Measurements from ENCODE around the gene SECTM1.
A peak's percentile ranks its signal among the peaks of the same experiment; 100 is the strongest.

SECTM1 gene

DNA sequence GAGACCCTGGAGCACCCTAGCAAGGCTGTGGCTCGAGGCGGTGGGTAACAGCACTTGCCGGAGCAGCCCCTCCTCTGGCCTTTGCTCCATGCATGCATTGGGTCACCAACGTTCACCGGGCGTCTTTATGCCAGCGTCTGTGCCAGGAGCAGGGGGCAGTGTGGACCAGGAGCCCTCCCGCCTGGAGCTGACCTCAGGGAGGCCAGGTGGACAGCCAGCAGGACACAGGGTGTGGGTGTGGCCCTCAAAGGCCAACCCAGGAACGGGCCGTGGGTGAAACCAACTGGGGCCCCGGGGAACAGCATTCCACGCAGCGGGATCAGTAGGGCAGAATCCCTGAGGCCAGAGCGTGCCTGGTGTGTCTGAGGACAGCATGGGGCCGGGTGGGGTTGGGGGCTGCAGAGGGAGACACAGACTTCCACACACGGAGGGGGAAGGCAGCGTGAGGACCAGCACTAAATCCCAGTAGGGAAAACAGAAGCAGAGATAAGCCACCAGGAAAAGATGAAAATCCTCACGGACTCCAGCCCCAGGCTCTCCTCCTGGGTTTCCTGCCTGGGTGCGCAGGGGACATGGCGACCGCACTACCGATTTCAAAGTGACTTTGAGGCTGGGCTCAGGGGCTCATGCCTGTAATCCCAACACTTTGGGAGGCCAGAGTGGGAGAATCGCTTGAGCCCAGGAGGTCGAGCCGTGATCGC lies 13.3 kb downstream of the SECTM1 start:
- peak overlapping the region; percentile 57 for H3K4me3 Mint-ChIP-seq
- H3K36me3 Mint-ChIP-seq (ENCODE audit: low read depth), result peaks cover 8% of the 10 kb centered on the region
- H3K27ac Mint-ChIP-seq, result peak overlapping the region; percentile 71
- no peaks in the 10 kb centered on the region for H3K27me3 Mint-ChIP-seq (ENCODE audit: low read depth)
- H3K4me1 Mint-ChIP-seq (ENCODE audit: low read depth), result peaks cover 19% of the 10 kb centered on the region
- H3K9me3 Mint-ChIP-seq, result no peaks in the 10 kb centered on the region

GRCh38 chr17:82319619-82320062 lies 13.9 kb downstream of the SECTM1 start:
- no peaks in the 10 kb centered on the region for H3K9me3 Mint-ChIP-seq
- H3K4me3 Mint-ChIP-seq, result no peak overlapping the region
- H3K27ac Mint-ChIP-seq, result no peak overlapping the region
- peaks cover 8% of the 10 kb centered on the region for H3K36me3 Mint-ChIP-seq (ENCODE audit: low read depth)
- peaks cover 14% of the 10 kb centered on the region for H3K4me1 Mint-ChIP-seq (ENCODE audit: low read depth)
- no peaks in the 10 kb centered on the region for H3K27me3 Mint-ChIP-seq (ENCODE audit: low read depth)

DNA sequence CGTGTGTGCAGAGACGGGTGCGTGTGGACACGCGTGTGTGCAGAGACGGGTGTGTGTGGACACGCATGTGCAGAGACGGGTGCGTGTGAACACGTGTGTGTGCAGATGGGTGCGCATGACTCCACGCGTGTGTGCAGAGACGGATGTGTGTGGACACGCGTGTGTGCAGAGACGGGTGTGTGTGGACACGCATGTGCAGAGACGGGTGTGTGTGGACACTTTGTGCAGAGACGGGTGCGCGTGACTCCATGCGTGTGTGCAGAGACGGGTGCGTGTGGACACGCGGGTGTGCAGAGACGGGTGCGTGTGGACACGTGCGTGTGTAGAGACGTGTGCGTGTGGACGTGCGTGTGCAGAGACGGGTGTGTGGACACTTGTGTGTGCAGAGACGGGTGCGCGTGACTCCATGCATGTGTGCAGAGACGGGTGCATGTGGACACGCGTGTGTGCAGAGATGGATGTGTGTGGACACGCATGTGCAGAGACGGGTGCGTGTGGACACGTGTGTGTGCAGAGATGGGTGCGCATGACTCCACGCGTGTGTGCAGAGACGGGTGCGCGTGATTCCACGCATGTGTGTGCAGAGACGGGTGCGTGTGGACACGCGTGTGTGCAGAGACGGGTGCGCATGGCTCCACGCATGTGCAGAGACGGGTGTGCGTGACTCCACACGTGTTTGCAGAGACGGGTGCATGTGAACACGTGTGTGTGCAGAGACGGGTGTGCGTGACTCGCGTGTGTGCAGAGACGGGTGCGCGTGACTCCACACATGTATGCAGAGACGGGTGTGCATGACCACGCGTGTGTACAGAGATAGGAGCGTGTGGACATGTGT lies 14.6 kb downstream of the SECTM1 start:
- no peaks in the 10 kb centered on the region for H3K27me3 Mint-ChIP-seq (ENCODE audit: low read depth)
- H3K36me3 Mint-ChIP-seq (ENCODE audit: low read depth), result peaks cover 8% of the 10 kb centered on the region
- H3K4me1 Mint-ChIP-seq (ENCODE audit: low read depth), result peaks cover 12% of the 10 kb centered on the region
- H3K9me3 Mint-ChIP-seq, result no peaks in the 10 kb centered on the region
- no peak overlapping the region for H3K27ac Mint-ChIP-seq
- no peak overlapping the region for H3K4me3 Mint-ChIP-seq

DNA sequence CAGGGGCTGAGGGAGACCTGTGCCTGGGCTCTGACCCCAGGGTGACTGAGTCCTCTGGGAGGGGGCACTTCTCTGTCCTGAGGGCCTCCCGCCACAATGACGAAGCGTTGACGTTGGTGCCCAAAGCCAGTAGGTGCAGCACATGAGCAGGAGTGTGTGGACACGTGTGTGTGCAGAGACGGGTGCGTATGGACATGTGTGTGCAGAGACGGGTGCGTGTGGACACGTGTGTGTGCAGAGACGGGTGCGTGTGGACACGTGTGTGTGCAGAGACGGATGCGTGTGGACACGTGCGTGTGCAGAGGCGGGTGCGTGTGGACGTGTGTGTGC lies 15.4 kb downstream of the SECTM1 start:
- peaks cover 11% of the 10 kb centered on the region for H3K36me3 Mint-ChIP-seq (ENCODE audit: low read depth)
- no peak overlapping the region for H3K4me3 Mint-ChIP-seq
- no peak overlapping the region for H3K27ac Mint-ChIP-seq
- H3K4me1 Mint-ChIP-seq (ENCODE audit: low read depth), result peaks cover 10% of the 10 kb centered on the region
- H3K27me3 Mint-ChIP-seq (ENCODE audit: low read depth), result no peaks in the 10 kb centered on the region
- H3K9me3 Mint-ChIP-seq, result no peaks in the 10 kb centered on the region

GRCh38 chr17:82317394-82318168 lies 16.0 kb downstream of the SECTM1 start, which contains the start of gene CD7:
Gene CD7 (minus strand): TSS chr17:82317608. CDS start chr17:82317495, 113 bp downstream.
- Mint-ChIP-seq H3K27ac (peak within 1 kb of the TSS; percentile 78), H3K4me3 (peak within 1 kb of the TSS; percentile 96), H3K4me1 (ENCODE audit: low read depth) (peaks cover 10% of the 10 kb centered on the region), H3K9me3 (no peaks in the 10 kb centered on the region), H3K27me3 (ENCODE audit: low read depth) (no peaks in the 10 kb centered on the region), H3K36me3 (ENCODE audit: low read depth) (peaks cover 11% of the 10 kb centered on the region)

GRCh38 chr17:82316651-82317393 lies 16.7 kb downstream of the SECTM1 start:
- no peaks in the 10 kb centered on the region for H3K9me3 Mint-ChIP-seq
- H3K27ac Mint-ChIP-seq, result peak overlapping the region; percentile 78
- peaks cover 11% of the 10 kb centered on the region for H3K36me3 Mint-ChIP-seq (ENCODE audit: low read depth)
- H3K4me1 Mint-ChIP-seq (ENCODE audit: low read depth), result peaks cover 10% of the 10 kb centered on the region
- H3K4me3 Mint-ChIP-seq, result peak overlapping the region; percentile 96
- H3K27me3 Mint-ChIP-seq (ENCODE audit: low read depth), result no peaks in the 10 kb centered on the region

DNA sequence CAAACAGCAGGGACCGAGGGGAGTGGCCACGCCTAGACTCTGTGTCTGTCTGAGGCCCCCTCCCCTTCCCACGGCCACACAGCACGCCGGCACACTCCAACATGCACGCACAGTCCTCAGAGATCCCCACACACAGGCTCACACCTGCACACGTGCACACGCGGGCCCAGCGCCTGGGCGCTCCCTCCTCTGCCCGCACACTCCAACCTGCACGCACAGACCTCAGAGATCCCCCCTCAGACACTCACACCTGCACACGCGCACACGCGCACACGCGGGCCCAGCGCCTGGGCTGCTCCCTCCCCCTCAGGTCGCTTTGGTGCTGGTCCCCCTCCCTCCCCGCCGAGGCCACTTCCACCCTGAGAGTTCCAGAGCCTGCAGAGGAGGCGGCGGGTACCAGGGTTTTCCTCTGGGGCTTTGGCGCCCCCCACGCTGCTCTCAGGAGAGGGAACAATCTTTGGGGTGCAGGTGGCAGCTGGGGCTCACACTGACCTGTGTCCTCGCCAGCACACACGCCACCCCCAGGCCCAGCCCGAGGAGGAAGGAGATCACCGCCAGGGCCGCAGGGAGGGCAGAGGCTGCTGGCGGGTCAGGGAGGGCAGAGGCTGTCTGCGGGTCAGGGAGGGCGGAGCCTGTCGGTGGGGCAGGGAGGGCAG lies 17.7 kb downstream of the SECTM1 start:
- peaks cover 7% of the 10 kb centered on the region for H3K4me1 Mint-ChIP-seq (ENCODE audit: low read depth)
- peak overlapping the region; percentile 96 for H3K4me3 Mint-ChIP-seq
- H3K27ac Mint-ChIP-seq, result peak overlapping the region; percentile 83
- H3K27me3 Mint-ChIP-seq (ENCODE audit: low read depth), result no peaks in the 10 kb centered on the region
- H3K9me3 Mint-ChIP-seq, result no peaks in the 10 kb centered on the region
- H3K36me3 Mint-ChIP-seq (ENCODE audit: low read depth), result peaks cover 9% of the 10 kb centered on the region

- H3K27me3 Mint-ChIP-seq (ENCODE audit: low read depth), result no peaks in the 10 kb centered on the region
- peak overlapping the region; percentile 96 for H3K4me3 Mint-ChIP-seq
- H3K27ac Mint-ChIP-seq, result no peak overlapping the region
- no peaks in the 10 kb centered on the region for H3K9me3 Mint-ChIP-seq
- H3K4me1 Mint-ChIP-seq (ENCODE audit: low read depth), result peaks cover 4% of the 10 kb centered on the region
- H3K36me3 Mint-ChIP-seq (ENCODE audit: low read depth), result peaks cover 9% of the 10 kb centered on the region
Measured at GRCh38 chr17:82314727-82315605, 18.6 kb downstream of the SECTM1 start.

DNA sequence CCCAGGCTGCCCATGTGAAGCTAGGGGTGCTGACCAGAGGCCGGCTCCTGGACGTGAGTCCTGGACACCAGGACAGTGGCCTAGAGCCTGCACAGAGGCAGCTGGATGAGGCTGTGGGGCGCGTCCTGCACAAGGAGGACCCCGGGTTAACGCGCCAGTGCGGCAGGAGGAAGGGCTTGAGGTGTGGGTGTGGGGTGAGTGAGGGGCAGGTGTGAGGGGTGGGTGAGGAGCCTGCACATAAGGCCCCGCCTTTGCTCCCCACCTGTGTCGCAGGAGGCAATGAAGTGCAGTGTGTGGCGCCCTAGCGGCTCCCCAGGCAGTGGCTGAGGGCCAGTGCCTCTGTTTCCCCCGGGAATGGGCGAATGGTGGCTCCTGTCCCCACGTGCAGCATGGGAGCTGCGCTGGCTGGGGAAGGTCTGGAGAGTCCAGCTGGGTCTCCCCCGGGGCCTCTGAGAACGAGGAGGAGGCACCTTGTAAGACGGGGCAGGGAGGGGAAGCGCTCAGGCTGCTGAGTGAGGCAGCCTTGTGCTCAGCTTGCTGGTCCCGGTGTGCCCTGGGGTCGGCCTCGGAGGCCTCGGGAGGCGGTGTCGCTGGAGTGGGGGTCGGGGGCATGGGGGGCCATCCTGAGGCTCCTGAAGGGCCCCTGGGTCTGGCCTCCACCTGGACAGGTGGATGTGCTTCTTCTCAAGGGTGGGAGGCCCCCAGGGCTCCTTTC lies 19.4 kb downstream of the SECTM1 start:
- no peaks in the 10 kb centered on the region for H3K27me3 Mint-ChIP-seq (ENCODE audit: low read depth)
- no peaks in the 10 kb centered on the region for H3K9me3 Mint-ChIP-seq
- peaks cover 9% of the 10 kb centered on the region for H3K36me3 Mint-ChIP-seq (ENCODE audit: low read depth)
- H3K27ac Mint-ChIP-seq, result no peak overlapping the region
- peak overlapping the region; percentile 25 for H3K4me3 Mint-ChIP-seq
- H3K4me1 Mint-ChIP-seq (ENCODE audit: low read depth), result peaks cover 4% of the 10 kb centered on the region

DNA sequence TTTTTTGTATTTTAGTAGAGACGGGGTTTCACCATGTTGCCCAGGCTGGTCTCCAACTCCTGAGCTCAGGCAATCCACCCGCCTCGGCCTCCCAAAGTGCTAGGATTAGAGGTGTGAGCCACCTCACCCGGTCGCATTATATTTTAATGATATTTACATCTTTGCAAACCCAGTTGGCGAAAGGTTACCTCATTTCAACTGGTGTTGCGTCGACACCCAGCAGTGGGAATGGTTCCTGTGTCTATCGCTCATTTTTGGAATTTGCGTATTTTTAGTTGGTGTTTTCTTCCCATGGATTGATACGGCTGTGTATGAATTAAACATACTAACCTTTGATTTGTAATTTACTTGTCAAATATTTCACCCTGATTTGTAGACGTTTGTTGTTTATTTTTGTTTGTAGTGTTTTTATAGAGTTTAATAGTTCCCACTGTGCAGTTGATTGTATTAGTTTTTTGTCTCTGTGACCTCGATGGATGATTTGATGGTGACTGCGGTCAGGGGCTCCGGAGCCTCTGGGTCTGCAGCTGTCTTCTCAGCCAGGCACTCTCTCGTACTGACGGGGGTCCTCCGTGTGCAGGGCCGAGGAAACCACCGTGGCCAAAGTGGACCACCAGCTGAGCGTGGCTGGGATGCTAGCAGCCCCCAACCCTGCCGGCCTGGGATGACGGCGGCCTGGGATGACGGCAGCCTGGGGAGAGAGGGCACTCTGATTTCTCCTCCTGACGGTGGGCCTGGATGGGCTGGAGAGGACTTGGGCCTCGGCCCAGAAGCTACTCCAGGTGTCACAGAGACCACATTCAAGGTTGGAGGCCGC lies 20.2 kb downstream of the SECTM1 start:
- H3K4me3 Mint-ChIP-seq, result peak overlapping the region; percentile 25
- H3K4me1 Mint-ChIP-seq (ENCODE audit: low read depth), result peaks cover 6% of the 10 kb centered on the region
- H3K9me3 Mint-ChIP-seq, result no peaks in the 10 kb centered on the region
- no peak overlapping the region for H3K27ac Mint-ChIP-seq
- no peaks in the 10 kb centered on the region for H3K27me3 Mint-ChIP-seq (ENCODE audit: low read depth)
- peaks cover 10% of the 10 kb centered on the region for H3K36me3 Mint-ChIP-seq (ENCODE audit: low read depth)

DNA sequence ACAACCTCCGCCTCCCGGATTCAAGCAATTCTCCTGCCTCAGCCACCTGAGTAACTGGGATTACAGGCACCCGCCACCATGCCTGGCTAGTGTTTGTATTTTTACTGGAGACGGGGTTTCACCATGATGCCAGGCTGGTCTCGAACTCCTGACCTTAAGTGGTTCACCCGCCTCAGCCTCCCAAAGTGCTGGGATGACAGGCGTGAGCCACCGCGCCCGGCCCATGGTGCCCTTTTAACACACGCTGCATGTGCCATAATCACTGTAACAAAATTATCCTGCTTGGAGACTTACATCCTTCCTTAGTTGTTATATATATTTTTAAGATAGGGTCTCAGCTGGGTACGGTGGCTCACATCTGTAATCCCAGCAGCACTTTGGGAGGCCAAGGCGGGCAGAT lies 21.6 kb downstream of the SECTM1 start:
- Mint-ChIP-seq H3K36me3 (ENCODE audit: low read depth) (peaks cover 10% of the 10 kb centered on the region), H3K27me3 (ENCODE audit: low read depth) (no peaks in the 10 kb centered on the region), H3K9me3 (no peaks in the 10 kb centered on the region), H3K4me1 (ENCODE audit: low read depth) (peaks cover 4% of the 10 kb centered on the region), H3K27ac (no peak overlapping the region), H3K4me3 (no peak overlapping the region)

DNA sequence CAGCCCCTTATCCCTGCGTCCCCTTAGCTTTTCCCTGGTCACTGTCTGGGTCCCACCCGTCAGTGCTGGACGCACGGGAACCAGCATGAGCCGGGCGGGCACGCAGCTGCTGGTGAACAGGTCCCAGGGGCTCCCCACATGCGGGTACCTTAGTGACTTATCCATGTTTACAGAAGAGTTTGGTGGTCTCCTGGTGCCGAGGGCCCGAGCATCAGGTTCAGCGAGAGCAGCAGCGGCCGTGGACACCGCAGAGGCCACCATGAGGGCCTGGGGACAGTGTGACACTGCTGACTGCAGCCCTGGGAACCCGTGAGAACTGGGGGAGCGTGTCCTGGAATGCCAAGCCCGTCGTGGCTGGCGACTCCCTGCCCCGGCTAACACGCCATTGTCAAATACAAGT lies 22.7 kb downstream of the SECTM1 start:
- Mint-ChIP-seq H3K36me3 (ENCODE audit: low read depth) (peaks cover 8% of the 10 kb centered on the region), H3K4me1 (ENCODE audit: low read depth) (peaks cover 12% of the 10 kb centered on the region), H3K4me3 (no peak overlapping the region), H3K27ac (no peak overlapping the region), H3K27me3 (ENCODE audit: low read depth) (no peaks in the 10 kb centered on the region), H3K9me3 (no peaks in the 10 kb centered on the region)

All from T-helper 1 cell treated with Interleukin-12 subunit alpha and Interleukin-12 subunit beta and Interleukin-4 antibody, amounts not matched to agents 30 μg/mL and 1 μg/mL, for 36 hours (primary cell).